ENCODE data around the gene SLC34A1. TPM values are rescaled to one million over a fixed set of nuclear protein-coding genes. Genes with fewer than 3 reads are reported as not detected.

Gene SLC34A1
- total RNA-seq, 2 experiments from 2014 or later: 2.0 to 2.1 TPM

DNA sequence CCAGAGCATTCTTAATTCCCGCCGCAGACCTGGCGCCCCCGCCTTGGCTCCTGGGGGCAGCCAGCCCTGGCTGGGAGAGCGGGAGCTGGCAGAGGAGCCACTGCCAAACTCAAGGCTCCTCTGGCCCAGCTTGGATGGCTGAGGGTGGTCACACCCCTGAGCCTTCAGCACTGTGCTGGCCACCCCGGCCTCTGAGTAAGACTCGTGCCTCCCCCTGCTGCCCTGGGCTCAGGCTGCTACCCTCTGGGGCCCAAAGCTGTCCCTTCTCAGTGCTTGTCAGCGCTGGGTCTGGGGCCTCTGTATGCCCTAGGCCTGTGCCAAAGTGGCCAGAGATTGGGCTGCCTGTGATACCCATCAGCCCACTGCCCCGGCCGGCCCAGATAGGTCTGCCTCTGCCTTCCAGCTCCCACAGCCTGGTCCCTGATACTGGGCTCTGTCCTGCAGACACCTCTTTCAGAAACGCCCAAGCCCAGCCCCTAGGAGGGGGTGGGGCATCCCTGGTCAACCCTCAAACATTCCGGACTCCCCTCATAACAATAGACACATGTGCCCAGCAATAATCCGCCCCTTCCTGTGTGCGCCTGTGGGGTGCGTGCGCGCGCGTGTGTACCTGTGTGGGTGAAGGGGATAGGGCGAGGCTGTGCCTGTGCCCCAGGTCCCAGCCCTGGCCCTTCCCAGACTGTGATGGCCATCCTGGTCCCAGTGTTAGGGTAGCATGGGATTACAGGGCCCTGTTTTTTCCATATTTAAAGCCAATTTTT, 58.0 kb downstream of the SLC34A1 start:
- Mint-ChIP-seq H3K36me3 (ENCODE audit: low read depth) (peaks cover 47% of the 10 kb centered on the region), H3K27ac (no peak overlapping the region), H3K27me3 (ENCODE audit: low read depth) (no peaks in the 10 kb centered on the region), H3K4me3 (no peak overlapping the region), H3K4me1 (ENCODE audit: low read depth) (peaks cover 58% of the 10 kb centered on the region), H3K9me3 (ENCODE audit: insufficient read depth) (no peaks in the 10 kb centered on the region)
- DNase-seq: no peak
- no peak for ATAC-seq
- POLR2A ChIA-PET: interaction anchor here (1.8 to 19.4 kb wide), 2 partner anchors 12 to 40 kb away, joined by 6 to 245 read pairs; partner anchors contain the start of gene GRK6
- CTCF ChIA-PET: interaction anchor here (0.7 to 9.0 kb wide), 7 partner anchors 10 to 52 kb away, joined by 3 to 177 read pairs (median 11); no protein-coding TSS in a partner anchor

DNA sequence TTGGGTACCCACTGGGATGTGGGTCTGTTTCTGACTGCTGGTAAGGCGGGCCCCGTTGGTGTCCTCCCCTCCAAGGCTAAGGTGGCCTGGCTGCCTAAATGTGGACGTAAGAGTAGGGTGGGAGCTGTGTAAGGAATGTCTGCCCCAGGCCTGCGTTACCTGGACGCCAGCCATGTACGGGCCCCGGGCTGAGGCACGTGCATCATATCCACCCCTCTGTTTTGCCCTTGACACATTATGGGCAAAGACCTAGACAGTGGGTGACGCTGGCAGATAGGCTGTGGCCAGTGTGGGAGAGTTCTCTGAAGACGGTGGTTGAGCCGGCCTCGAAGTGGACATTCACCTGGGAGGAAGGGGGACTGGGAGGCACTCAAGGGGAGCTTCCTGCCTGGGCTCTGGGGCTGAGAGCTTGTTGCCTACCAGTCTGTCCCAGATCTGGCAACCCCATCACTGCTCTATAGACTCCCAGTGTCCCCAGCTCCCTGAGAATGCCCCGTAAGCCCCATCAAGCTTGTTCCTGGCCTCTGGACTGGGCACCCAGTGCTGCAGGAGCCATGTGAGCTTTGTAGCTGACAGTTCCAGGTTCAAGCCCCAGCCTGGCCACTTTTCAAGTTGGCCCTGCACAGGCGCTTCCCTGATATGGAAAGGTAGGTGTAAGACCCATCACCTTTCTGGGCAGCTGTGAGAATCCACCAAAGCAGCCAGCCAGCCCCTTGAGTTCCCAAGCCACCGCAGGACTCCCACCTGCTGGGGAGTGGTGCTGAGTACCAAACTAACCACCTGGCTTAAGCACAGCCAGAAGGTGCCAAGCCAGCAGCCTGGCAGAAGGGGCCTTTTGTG, 59.1 kb downstream of the SLC34A1 start:
- Mint-ChIP-seq H3K36me3 (ENCODE audit: low read depth) (peaks cover 38% of the 10 kb centered on the region), H3K9me3 (ENCODE audit: insufficient read depth) (no peaks in the 10 kb centered on the region), H3K4me1 (ENCODE audit: low read depth) (peaks cover 58% of the 10 kb centered on the region), H3K4me3 (no peak overlapping the region), H3K27ac (no peak overlapping the region), H3K27me3 (ENCODE audit: low read depth) (peaks cover 2% of the 10 kb centered on the region)
- ATAC-seq (no peak), DNase-seq (no peak)
- ChIA-PET POLR2A (interaction anchor here (0.8 to 19.4 kb wide), 4 partner anchors 8 to 41 kb away, joined by 3 to 245 read pairs (median 8); partner anchors contain the start of gene GRK6), CTCF (interaction anchor here (1.1 to 9.0 kb wide), 9 partner anchors 9 to 134 kb away, joined by 3 to 177 read pairs (median 11); no protein-coding TSS in a partner anchor)

DNA sequence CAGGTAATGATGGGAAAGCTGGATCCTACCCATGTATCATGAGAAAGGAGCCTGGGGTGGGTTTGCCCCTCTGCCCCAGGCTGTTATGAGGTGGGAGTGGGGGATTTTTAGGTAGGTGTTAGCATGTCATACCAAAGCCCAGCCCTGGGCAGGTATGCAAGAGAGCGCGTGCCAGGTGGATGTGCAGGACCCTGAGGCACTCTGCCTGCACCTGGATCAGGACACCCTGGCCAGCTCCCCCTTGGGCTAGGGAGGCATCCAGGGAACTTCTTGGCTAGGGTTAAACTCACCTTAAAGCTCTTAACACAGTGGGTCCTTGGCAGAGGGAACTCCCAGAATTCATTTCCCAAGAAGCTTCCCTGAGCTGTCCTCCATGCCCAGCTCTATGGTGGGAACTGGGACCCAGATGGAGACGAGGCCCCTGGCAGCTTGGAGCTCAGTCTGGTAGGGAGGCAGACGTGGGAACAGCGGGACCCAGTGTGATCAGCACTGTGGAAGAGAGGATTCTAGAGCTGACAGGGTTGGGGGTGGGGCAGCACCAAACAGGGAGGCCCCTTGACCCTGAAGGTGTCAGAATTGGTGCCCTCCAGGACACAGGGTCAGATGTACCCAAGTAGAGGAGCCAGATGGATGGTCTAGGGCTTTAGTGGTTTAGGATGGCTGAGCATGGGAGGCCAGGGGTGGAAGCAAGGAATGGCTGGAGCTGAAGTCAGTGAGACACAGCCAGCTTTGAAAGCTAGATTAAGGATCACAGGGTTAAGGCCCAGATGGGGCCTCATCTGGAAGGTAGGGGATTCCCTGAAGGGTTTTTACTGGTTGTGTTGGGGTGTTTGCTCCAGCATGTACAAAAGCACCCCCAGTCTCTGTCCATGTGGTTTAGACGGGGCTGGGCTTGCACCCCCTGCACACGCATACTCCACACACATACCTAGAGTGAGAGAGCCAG, 60.1 kb downstream of the SLC34A1 start:
- DNase-seq: no peak
- peak overlapping the region; percentile 65 for H3K27ac Mint-ChIP-seq
- ChIA-PET CTCF (interaction anchor here (1.1 to 9.0 kb wide), 11 partner anchors 8 to 135 kb away, joined by 3 to 177 read pairs (median 11); no protein-coding TSS in a partner anchor), POLR2A (interaction anchor here (0.6 to 19.4 kb wide), 9 partner anchors 13 to 58 kb away, joined by 3 to 245 read pairs (median 4); partner anchors contain the start of gene GRK6)
- H3K36me3 Mint-ChIP-seq (ENCODE audit: low read depth): peaks cover 31% of the 10 kb centered on the region
- H3K27me3 Mint-ChIP-seq (ENCODE audit: low read depth): peaks cover 6% of the 10 kb centered on the region
- ATAC-seq: no peak
- peaks cover 55% of the 10 kb centered on the region for H3K4me1 Mint-ChIP-seq (ENCODE audit: low read depth)
- no peaks in the 10 kb centered on the region for H3K9me3 Mint-ChIP-seq (ENCODE audit: insufficient read depth)
- H3K4me3 Mint-ChIP-seq: no peak overlapping the region

DNA sequence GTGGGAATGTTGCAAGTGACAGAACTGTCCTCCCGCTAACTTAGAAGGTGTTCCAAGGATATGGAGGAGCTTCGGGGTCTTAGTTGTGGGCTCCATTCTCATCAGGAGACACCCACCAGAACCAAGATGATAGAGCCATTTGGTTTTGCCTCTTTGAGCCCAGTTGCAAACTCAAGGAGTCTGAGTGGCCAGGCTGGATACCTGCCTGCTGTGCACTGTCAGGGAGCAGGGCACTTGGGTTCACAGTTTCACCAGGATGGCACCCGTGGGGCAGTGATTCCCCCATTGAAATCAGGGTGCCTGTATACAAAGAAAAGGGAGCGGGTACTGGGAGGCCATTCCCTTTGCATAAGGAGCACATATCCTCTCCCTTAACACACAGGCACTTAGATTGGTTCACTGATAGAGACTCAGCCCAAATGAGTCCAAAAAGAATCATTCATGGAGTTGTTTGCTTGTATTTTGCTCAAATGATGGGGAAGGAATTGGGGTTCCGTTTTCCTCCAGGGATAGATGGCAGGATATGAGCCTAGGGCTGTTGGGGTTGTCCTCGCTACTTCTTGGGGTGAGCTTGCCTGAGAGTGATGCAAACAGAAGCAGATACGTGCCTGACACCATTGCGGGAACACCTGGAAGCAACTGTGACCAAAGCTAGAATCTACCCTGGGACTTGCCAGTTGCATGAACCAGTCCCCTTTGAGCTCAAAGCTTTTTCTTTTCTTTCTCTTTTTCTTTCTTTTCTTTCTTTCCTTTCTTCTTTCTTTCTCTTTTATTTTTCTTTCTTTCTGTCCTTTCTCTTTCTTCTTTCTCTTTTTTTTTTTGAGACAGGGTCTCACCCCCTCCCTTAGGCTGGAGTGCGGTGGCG, 61.0 kb downstream of the SLC34A1 start:
- POLR2A ChIA-PET: interaction anchor here (0.6 to 19.4 kb wide), 13 partner anchors 10 to 139 kb away, joined by 3 to 245 read pairs (median 4); partner anchors contain the start of gene GRK6
- peaks cover 46% of the 10 kb centered on the region for H3K4me1 Mint-ChIP-seq (ENCODE audit: low read depth)
- H3K27me3 Mint-ChIP-seq (ENCODE audit: low read depth): peaks cover 6% of the 10 kb centered on the region
- H3K27ac Mint-ChIP-seq: peak overlapping the region; percentile 65
- DNase-seq (no peak), ATAC-seq (no peak)
- H3K4me3 Mint-ChIP-seq: peak overlapping the region; percentile 60
- CTCF ChIA-PET: interaction anchor here (1.2 to 9.0 kb wide), 10 partner anchors 8 to 136 kb away, joined by 3 to 177 read pairs (median 16); no protein-coding TSS in a partner anchor
- H3K36me3 Mint-ChIP-seq (ENCODE audit: low read depth): peaks cover 22% of the 10 kb centered on the region
- no peaks in the 10 kb centered on the region for H3K9me3 Mint-ChIP-seq (ENCODE audit: insufficient read depth)

DNA sequence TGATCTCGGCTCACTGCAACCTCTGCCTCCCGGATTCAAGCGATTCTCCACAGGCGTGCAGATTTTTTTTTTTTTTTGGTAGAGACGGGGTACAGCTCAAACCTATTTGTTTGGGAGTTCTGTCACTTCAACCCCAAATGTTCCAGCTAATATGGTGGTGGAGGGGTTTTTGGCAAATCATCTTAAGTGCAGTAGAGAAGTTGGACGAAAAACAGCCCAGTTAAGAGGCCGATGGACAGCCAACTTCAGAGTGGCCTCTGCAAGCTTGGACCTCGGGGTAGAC, 61.6 kb downstream of the SLC34A1 start:
- DNase-seq (no peak), ATAC-seq (no peak)
- Mint-ChIP-seq H3K36me3 (ENCODE audit: low read depth) (peaks cover 19% of the 10 kb centered on the region), H3K27me3 (ENCODE audit: low read depth) (peaks cover 6% of the 10 kb centered on the region), H3K27ac (peak overlapping the region; percentile 65), H3K9me3 (ENCODE audit: insufficient read depth) (no peaks in the 10 kb centered on the region), H3K4me3 (peak overlapping the region; percentile 60), H3K4me1 (ENCODE audit: low read depth) (peaks cover 43% of the 10 kb centered on the region)
- POLR2A ChIA-PET: interaction anchor here (0.6 to 19.4 kb wide), 11 partner anchors 8 to 140 kb away, joined by 3 to 245 read pairs (median 5); partner anchors contain the start of gene GRK6
- CTCF ChIA-PET: interaction anchor here (1.2 to 9.0 kb wide), 10 partner anchors 9 to 136 kb away, joined by 3 to 177 read pairs (median 16); no protein-coding TSS in a partner anchor

DNA sequence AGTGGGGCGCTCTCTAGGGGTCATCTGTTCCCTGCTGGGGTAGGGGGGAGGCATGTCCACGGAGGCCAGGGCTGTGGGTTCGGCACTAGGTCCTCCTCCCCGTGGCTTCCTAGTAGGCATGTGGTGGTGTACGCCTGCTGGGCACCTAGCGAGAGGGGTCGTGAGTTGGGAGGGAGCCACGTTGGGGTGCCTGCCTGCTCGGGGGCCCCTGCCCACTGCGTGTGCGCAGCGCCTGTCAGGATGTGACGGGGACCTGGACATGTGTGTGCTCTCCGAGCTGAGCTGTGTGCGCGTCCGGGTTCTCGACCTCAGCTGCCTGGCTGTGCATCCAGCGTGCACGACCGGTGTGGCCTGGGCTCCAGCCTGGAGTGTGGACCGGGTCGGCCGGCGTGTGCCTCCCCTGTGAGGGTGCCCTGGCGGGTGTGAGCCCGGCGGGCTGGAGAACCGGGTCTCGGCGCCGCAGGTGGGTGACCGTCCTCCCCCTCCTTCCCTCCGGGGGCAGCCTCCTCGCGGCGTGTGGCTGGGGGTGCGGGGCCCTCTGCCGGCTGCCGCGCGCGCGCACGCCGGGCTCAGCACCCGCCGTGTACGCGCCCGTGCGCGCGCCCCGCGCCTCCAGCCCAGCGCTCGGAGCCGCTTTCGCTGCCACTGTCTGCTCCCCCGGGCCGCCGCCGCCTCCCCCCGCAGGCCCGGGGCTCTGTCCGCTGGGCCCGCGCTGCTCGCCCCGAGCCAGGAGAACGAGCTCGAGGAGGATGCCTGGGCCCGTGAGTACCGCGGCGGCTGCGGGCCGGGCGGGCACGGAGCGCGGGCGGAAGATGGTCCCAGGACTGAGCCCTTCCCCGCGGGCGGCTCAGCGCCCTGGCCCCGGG, 62.2 kb downstream of the SLC34A1 start, which contains the start of gene PRR7:
Gene PRR7 (plus strand): TSS at position 615 of the 866 bp plus-strand sequence. CDS start 8,254 bp downstream, outside the sequence.
- peaks cover 43% of the 10 kb centered on the region for H3K4me1 Mint-ChIP-seq (ENCODE audit: low read depth)
- ATAC-seq: peak; percentile 74
- H3K36me3 Mint-ChIP-seq (ENCODE audit: low read depth): peaks cover 17% of the 10 kb centered on the region
- H3K27me3 Mint-ChIP-seq (ENCODE audit: low read depth): peaks cover 6% of the 10 kb centered on the region
- peak within 1 kb of the TSS; percentile 65 for H3K27ac Mint-ChIP-seq
- DNase-seq: peak; percentile 79
- ChIA-PET CTCF (interaction anchor here (0.7 to 9.0 kb wide), 12 partner anchors 8 to 137 kb away, joined by 3 to 177 read pairs (median 5); no protein-coding TSS in a partner anchor), POLR2A (interaction anchor here (0.6 to 19.4 kb wide), 13 partner anchors 8 to 140 kb away, joined by 3 to 245 read pairs (median 6); partner anchors contain the start of gene GRK6)
- H3K9me3 Mint-ChIP-seq (ENCODE audit: insufficient read depth): no peaks in the 10 kb centered on the region
- H3K4me3 Mint-ChIP-seq: peak within 1 kb of the TSS; percentile 70

DNA sequence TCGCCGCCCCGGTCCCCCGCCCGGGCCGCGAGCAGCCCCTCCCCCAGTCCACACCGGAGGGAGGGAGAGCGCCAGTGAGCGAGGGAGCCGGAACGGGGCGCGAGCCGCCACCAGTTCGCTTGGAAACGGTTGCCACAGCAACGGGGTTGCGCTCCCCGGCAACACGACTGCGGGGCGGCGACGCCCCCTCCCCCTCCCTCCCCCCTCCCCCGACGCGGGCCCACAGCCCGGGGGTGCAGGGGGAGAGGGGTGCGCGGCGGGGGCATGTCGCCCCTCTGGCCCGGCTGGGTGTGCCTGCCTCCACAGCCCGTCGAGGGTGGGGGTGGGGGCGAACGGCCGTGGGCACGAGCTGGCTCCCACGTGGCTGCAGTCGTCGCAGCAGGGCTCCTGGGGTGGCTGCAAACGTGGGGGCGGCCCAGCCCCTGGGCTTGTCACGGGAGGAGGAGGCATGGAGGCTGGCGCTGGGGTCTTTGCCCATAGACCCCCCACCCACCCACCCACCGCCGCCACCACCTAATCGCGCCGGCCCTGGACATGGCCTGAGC, 62.9 kb downstream of the SLC34A1 start:
- DNase-seq (peak; percentile 81), ATAC-seq (peak; percentile 49)
- H3K27ac Mint-ChIP-seq: no peak overlapping the region
- no peaks in the 10 kb centered on the region for H3K9me3 Mint-ChIP-seq (ENCODE audit: insufficient read depth)
- POLR2A ChIA-PET: interaction anchor here (0.8 to 19.4 kb wide), 9 partner anchors 7 to 134 kb away, joined by 3 to 245 read pairs (median 6); partner anchors contain the start of gene GRK6
- CTCF ChIA-PET: interaction anchor here (0.7 to 9.0 kb wide), 10 partner anchors 8 to 57 kb away, joined by 3 to 177 read pairs (median 6); no protein-coding TSS in a partner anchor
- peaks cover 46% of the 10 kb centered on the region for H3K4me1 Mint-ChIP-seq (ENCODE audit: low read depth)
- H3K4me3 Mint-ChIP-seq: peak overlapping the region; percentile 70
- H3K27me3 Mint-ChIP-seq (ENCODE audit: low read depth): peaks cover 6% of the 10 kb centered on the region
- peaks cover 12% of the 10 kb centered on the region for H3K36me3 Mint-ChIP-seq (ENCODE audit: low read depth)

DNA sequence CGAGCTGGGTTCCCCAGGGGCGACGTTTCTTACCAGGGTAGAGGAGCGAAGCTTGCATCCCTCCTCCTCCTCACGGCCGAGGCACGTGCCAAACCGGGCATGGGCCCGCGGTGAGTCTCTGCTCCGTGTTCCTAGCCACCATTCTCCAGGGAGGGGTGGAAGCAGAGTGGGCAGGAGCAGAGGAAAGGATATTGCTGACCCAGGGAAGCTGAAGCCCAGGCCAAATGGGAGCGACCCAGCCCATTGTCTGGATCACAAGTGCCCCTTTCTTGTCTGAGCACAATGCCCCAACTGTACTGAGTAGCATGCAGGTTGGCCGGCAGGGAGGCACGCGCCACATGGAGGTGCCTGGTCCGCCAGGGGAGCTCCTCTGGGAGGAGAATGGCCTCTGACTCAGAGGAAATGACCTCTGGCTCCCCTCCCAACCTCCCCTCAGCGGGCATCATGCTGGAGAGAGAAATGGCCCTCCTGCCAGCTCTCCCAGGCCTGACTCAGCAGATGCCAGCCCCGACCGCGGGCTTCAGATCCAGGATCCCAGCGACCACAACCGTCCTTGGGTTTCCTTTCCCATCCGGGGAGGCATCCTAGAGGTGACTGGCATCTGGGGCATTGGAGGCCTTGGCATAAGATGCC, 63.5 kb downstream of the SLC34A1 start:
- peaks cover 43% of the 10 kb centered on the region for H3K4me1 Mint-ChIP-seq (ENCODE audit: low read depth)
- no peak for DNase-seq
- H3K27me3 Mint-ChIP-seq (ENCODE audit: low read depth): peaks cover 6% of the 10 kb centered on the region
- peak overlapping the region; percentile 70 for H3K4me3 Mint-ChIP-seq
- ChIA-PET POLR2A (interaction anchor here (0.8 to 19.4 kb wide), 10 partner anchors 7 to 135 kb away, joined by 3 to 245 read pairs (median 6); partner anchors contain the start of gene GRK6), CTCF (interaction anchor here (0.7 to 9.0 kb wide), 10 partner anchors 9 to 79 kb away, joined by 3 to 177 read pairs (median 6); no protein-coding TSS in a partner anchor)
- peak overlapping the region; percentile 52 for H3K27ac Mint-ChIP-seq
- ATAC-seq: no peak
- peaks cover 6% of the 10 kb centered on the region for H3K36me3 Mint-ChIP-seq (ENCODE audit: low read depth)
- no peaks in the 10 kb centered on the region for H3K9me3 Mint-ChIP-seq (ENCODE audit: insufficient read depth)
